OCI-LY1 (cell line): Measurements from ENCODE around the gene ACSF2.

Source experiments
- H2AFZ ChIP-seq: fragments of 200-600 bp; sonication (generic), shearing (Covaris generic); 2 replicates; pipeline ENCODE4 v1.6.0; 2014; ENCODE audit warnings: antibody characterized with exemption, mild to moderate bottlenecking, low read length
- H3F3A ChIP-seq: fragments of 200-600 bp; sonication (generic), shearing (Covaris generic); 2 replicates; pipeline ENCODE4 v1.6.0; 2014; ENCODE audit warnings: mild to moderate bottlenecking, antibody characterized with exemption, low read length, moderate library complexity; ENCODE audit not compliant: insufficient read depth
- H3K27ac ChIP-seq: fragments of 200-600 bp; sonication (generic); 2 replicates; pipeline ENCODE4 v1.5.1; 2014; ENCODE audit warnings: low read length, mixed run types, mild to moderate bottlenecking, low read depth; ENCODE audit not compliant: poor library complexity, severe bottlenecking
- H3K27me3 ChIP-seq: fragments of 200-600 bp; sonication (generic); 2 replicates; pipeline ENCODE4 v1.6.0; 2014; ENCODE audit warnings: antibody characterized with exemption, mild to moderate bottlenecking, low read length, moderate library complexity; ENCODE audit not compliant: insufficient read depth
- H3K36me3 ChIP-seq: fragments of 200-600 bp; sonication (generic); 2 replicates; pipeline ENCODE4 v1.6.1; 2014; ENCODE audit warnings: mild to moderate bottlenecking, antibody characterized with exemption, low read length, moderate library complexity, mixed read lengths; ENCODE audit not compliant: insufficient read depth
- H3K4me1 ChIP-seq: fragments of 200-600 bp; sonication (generic); 2 replicates; pipeline ENCODE4 v1.5.1; 2014; ENCODE audit warnings: mild to moderate bottlenecking, low read length, moderate library complexity; ENCODE audit not compliant: insufficient read depth, severe bottlenecking
- H3K4me2 ChIP-seq: fragments of 200-600 bp; sonication (generic), shearing (Covaris generic); 2 replicates; pipeline ENCODE4 v1.6.1; 2014; ENCODE audit warnings: low read length
- H3K4me3 ChIP-seq: fragments of 200-600 bp; sonication (generic); 2 replicates; pipeline ENCODE4 v1.5.1; 2014; ENCODE audit warnings: low read length, low read depth, mild to moderate bottlenecking, mixed read lengths; ENCODE audit not compliant: poor library complexity, severe bottlenecking
- H3K79me2 ChIP-seq: fragments of 200-600 bp; shearing (Covaris generic); 2 replicates; pipeline ENCODE4 v1.6.1; 2016; ENCODE audit warnings: mixed run types, low read length, mixed read lengths; ENCODE audit not compliant: insufficient read depth
- H3K9ac ChIP-seq: fragments of 200-600 bp; sonication (generic), shearing (Covaris generic); 2 replicates; pipeline ENCODE4 v1.6.1; 2014; ENCODE audit warnings: mild to moderate bottlenecking, low read length, mixed read lengths
- H3K9me2 ChIP-seq: fragments of 200-600 bp; sonication (generic), shearing (Covaris generic); 2 replicates; pipeline ENCODE4 v1.6.1; 2014; ENCODE audit warnings: low read depth, mild to moderate bottlenecking, low read length, mixed read lengths
- H3K9me3 ChIP-seq: fragments of 200-600 bp; shearing (Covaris generic); 2 replicates; pipeline ENCODE4 v1.6.1; 2014; ENCODE audit warnings: low read length, mixed read lengths
- H4K20me1 ChIP-seq: fragments of 200-600 bp; sonication (generic), shearing (Covaris generic); 2 replicates; pipeline ENCODE4 v1.6.0; 2016; ENCODE audit warnings: mild to moderate bottlenecking, low read length; ENCODE audit not compliant: insufficient read depth
- EZH2 ChIP-seq: fragments of 200-600 bp; sonication (generic), shearing (Covaris generic); IDR thresholded peaks from 2 replicates; pipeline ENCODE4 v1.8.0; 2017; ENCODE audit warnings: borderline replicate concordance, mixed run types, mild to moderate bottlenecking, antibody characterized with exemption, low read length, moderate library complexity, mixed read lengths
- TF ChIP-seq, protein P1 (sequence below): fragments of 200-600 bp; sonication (generic), shearing (Covaris generic); IDR thresholded peaks from 2 replicates; pipeline ENCODE4 v1.5.1; 2017; ENCODE audit warnings: mild to moderate bottlenecking, antibody characterized with exemption, low read length, moderate library complexity, mixed read lengths

ACSF2 gene

DNA sequence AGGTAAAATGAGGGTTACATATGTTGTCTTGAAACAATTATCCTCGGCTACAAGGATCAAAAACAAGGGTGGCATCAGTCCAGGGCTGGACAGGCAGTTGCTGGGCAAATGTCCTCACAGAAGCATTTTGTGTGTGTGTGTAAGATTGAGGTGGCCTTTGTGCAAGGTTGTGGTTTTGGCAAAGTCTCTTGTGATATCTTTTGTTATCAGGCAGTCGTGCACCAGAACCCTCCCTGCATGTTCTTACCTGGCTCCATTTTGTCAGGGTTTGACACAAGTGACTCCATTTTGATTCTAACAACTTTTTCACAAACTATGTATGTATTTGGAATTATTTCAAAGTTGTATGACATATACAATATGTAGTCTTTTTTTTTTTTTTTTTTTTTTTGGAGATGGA, 22.6 kb downstream of the ACSF2 start:
- Histone ChIP-seq H3K4me3 (no peak overlapping the region), H4K20me1 (no peaks in the 10 kb centered on the region), H3K36me3 (no peaks in the 10 kb centered on the region), H2AFZ (no peak overlapping the region), H3K9ac (no peak overlapping the region), H3K9me2 (no peaks in the 10 kb centered on the region), H3K79me2 (no peaks in the 10 kb centered on the region), H3K9me3 (no peaks in the 10 kb centered on the region), H3K27me3 (no peaks in the 10 kb centered on the region), H3K27ac (no peak overlapping the region), H3K4me1 (no peaks in the 10 kb centered on the region), H3F3A (no peaks in the 10 kb centered on the region), H3K4me2 (no peak overlapping the region)
- no peak for TF ChIP-seq EZH2
- TF ChIP-seq, protein P1, sequence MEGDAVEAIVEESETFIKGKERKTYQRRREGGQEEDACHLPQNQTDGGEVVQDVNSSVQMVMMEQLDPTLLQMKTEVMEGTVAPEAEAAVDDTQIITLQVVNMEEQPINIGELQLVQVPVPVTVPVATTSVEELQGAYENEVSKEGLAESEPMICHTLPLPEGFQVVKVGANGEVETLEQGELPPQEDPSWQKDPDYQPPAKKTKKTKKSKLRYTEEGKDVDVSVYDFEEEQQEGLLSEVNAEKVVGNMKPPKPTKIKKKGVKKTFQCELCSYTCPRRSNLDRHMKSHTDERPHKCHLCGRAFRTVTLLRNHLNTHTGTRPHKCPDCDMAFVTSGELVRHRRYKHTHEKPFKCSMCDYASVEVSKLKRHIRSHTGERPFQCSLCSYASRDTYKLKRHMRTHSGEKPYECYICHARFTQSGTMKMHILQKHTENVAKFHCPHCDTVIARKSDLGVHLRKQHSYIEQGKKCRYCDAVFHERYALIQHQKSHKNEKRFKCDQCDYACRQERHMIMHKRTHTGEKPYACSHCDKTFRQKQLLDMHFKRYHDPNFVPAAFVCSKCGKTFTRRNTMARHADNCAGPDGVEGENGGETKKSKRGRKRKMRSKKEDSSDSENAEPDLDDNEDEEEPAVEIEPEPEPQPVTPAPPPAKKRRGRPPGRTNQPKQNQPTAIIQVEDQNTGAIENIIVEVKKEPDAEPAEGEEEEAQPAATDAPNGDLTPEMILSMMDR: no peak

DNA sequence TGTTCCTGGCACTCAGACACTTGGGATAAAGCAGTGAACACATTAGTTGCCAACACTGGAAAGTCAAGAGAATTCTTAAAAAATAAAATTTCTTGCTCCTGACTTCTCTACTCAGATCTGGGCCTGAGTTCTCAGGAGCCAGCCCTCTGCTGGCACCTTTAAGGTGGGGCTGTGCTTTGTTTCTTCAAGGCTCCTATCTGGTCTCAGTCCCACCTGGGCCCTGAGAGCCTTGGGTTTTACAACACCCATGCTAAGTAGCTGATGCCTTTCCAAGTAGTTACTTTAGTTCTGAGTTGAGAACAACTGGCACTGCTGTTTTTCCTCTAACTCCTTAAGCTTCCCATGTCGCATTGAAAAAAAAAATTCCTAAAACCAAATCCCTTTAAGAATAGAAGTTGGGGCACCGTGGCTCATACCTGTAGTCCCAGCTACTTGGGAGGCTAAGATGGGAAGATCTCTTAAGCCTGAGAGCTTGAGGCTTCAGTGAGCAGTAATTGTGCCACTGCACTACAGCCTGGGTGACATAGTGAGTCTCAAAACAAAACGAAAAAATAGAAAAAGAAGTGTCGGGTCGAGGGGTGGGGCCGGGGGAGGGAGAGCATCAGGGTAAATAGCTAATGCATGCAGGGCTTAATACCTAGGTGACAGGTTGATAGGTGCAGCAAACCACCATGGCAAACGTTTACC, 26.1 kb downstream of the ACSF2 start:
- no peak for TF ChIP-seq EZH2
- TF ChIP-seq, protein P1: no peak
- Histone ChIP-seq H3K27ac (no peak overlapping the region), H3K4me2 (no peak overlapping the region)

DNA sequence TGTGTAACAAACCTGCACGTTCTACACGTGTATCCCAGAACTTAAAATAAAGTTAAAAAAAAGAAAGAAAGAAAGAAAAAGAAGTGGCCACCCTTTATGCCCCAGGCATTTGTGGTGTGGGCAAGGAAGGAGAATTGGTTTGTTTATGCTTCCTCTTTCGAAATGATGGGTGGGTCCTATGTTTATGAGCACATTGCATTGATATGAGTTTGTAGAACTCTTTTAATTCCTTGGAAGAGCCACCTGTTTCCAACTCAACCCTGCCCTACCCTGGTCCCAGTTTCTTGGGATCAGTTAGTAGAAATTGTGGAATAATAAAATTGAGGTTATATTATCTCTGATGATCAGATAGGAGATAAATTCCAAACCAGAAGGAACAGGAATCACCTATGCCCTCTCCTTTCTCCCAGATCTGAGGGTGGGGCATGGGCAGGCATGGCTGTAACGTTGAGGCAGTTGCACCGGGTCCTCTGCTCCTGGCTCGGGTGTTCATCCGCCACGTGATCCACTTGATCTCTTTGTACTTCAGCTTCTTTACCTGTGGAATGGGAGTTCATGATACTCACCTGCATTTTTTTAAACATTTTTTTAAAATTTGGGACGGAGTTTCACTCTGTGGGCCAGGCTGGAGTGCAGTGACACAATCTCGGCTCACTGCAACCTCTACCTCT, 26.7 kb downstream of the ACSF2 start:
- Histone ChIP-seq H3K27me3 (no peaks in the 10 kb centered on the region), H3K27ac (no peak overlapping the region), H2AFZ (no peak overlapping the region), H3K9me3 (no peaks in the 10 kb centered on the region), H3K4me2 (no peak overlapping the region), H3K4me3 (no peak overlapping the region), H3K9ac (no peak overlapping the region), H3K9me2 (no peaks in the 10 kb centered on the region), H3K79me2 (no peaks in the 10 kb centered on the region), H3K4me1 (no peaks in the 10 kb centered on the region), H3F3A (no peaks in the 10 kb centered on the region), H3K36me3 (no peaks in the 10 kb centered on the region), H4K20me1 (no peaks in the 10 kb centered on the region)
- TF ChIP-seq EZH2: no peak
- TF ChIP-seq, protein P1: no peak

More for the DNA sequence above, 26.1 kb downstream of the ACSF2 start:
- Histone ChIP-seq H3K9me2 (no peaks in the 10 kb centered on the region), H2AFZ (no peak overlapping the region), H3K36me3 (no peaks in the 10 kb centered on the region), H3K4me1 (no peaks in the 10 kb centered on the region), H3K27me3 (no peaks in the 10 kb centered on the region), H4K20me1 (no peaks in the 10 kb centered on the region), H3K9me3 (no peaks in the 10 kb centered on the region), H3K4me3 (no peak overlapping the region), H3K79me2 (no peaks in the 10 kb centered on the region), H3F3A (no peaks in the 10 kb centered on the region), H3K9ac (no peak overlapping the region)
